Activated CD4-positive, CD25-positive, alpha-beta regulatory T cell treated with anti-CD3 and anti-CD28 coated beads, Interleukin-2, amount 50 U/mL, for 24 hours (primary cell): Measurements from ENCODE around the gene SAE1.

Experiments
- ATAC-seq, 2 donors: fragments of 150-1000 bp; cut with Tn5 transposase; one replicate each; pipeline ENCODE4 v1.10.0; 2021; ENCODE audit warnings: mild to moderate bottlenecking in 1 of 2, moderate library complexity in 1 of 2

Gene SAE1

DNA sequence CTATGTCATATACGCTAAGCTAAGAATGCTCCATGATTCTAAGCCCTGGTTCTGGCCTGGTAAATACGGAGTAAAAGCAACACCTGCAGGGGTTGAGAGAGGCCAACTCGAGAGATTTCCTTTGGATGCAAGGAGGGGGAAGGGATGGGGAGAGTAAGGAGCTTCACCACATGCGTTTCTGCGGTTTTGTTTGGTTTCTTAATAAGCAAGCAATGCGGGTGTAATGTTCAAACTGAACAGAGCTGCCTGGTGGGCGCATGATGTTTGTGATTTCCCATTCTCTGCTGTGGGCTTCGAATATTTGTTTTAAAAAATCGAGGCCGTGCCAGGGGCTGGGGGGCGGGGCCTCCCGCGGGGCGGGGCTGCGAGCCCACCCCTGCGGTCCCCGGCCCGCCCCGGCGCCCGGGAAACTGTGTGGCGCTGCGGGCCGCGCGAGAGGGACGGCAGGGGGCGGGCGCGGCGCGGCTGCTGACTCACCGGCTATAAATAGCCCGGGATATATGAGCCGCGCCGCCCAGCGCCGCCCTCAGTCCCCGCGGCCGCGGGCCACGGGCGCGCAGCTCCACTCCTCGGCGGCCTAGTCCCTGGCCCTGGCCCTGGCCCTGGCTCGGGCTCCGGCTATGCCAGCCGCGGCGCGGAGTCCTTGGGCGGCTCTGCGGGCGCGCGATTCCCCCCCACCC, 95.3 kb downstream of the SAE1 start:
- ATAC-seq: peak; percentile 72 to 74

DNA sequence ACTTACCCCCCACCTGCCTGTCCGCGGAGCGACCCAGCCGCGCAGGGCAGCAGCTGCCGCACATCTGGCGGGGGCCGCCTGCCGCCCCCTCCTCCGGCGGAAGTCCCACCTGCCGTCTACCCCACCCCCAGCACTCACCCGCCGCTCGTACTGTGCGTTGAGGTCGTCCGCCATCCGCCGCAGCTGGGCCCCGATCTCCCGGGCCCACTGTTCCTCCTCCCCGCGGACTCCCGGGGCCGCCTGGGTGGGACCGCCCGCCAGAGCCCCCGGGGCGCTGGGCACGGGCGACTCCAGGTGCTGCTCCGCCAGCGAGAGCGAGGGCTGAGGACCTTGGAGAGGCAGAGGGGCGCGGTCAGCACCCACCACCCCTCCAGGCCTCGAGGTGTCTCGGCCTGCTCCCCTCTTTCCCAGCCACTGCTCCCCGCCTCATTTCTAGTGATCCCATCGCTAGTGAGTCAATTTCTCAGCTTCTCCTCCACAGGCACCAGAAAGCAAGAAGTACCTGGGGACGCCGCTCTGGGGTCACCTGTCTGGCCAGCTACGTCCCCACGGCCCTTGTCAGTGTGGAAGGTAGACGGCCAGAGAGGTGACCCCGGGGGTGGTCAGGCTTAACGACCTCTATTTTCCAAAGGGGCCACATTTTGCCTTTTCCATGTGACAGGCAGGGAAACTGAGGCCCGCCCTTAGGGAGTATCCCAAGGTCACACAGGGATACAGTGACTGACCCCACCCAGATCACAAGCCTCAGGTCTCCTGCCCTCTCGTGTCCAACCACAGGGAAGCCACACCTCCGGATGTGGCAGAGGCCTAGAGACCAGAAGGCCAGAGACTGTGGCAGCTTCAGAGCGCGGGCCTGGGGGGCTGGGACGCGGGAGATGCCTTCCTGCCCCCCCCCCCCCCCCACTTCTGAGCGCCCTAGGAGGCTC, 96.1 kb downstream of the SAE1 start:
- no peak for ATAC-seq

DNA sequence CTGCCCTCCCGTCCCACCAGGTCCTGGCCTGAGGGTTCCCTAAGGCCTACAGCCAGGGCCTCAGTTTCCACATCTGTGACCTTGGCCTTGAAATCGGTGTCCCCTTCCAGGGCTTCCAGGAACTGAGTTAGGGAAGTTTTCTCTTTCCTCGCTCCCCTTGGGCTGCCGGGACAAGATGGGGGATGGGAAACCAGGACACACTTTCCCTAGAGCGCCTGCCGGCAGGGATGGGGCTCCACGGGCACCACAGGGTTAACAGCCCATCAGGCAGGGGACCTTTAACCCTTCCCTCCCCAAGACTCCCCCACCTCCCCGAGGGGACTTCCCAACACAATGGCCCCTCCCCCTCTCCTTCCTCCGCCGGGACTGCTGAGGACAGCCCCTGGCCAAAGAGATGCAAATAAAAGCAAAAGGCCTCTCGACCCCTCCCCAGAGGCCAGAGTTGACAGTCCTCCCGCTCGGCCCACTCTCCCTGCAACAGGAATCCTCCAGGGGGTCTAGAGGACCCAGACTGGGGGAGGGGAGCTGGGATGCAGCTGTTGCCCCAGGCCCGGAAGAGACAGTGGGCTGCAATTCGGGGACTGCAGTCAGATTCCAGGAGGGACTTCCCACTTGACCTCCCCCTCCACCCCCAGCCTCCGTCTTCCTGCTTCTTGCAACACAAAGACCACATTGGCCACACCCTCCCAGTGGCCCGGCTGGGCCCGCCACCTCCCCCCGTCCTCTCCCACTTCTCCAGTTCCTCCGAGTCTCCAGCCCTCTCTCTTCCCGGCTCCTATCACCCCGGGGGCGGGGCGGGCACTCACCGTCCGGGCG, 96.9 kb downstream of the SAE1 start:
- no peak for ATAC-seq

DNA sequence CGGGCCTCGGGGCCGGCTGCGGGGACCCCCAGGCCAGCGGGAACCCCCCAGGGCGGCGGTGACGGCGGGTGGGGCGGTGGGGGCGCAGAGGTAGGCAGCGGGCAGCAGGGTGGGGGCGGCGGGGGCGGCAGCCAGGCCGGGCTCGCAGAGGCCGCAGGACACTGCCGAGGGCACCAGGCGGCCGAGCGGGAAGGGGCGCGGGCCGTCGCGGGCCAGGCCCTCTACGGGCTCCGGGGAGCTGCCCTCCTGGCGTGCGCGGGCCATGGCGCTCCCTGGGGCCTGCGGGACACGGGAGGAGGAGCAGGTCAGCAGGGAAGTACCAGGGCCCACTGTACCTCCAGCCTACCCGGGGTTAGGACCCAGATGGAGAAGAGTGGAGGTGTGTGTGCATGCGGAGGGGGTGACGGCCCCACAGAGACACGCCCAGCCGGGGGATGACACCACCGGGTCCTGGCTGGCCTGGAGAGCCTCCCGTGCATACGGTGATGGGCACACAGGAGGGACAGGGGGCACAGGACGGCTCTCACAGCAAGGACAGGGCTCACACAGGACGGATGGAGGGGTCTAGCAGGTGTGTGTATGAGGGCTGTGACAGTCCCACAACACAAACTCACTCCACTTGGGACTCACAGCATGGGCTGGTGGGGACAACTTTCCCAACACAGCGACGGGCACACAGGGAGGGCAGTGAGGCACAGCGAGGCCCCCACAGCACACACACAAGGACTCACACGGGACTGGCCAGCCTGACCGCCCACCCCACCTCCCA, 97.7 kb downstream of the SAE1 start:
- no peak for ATAC-seq

DNA sequence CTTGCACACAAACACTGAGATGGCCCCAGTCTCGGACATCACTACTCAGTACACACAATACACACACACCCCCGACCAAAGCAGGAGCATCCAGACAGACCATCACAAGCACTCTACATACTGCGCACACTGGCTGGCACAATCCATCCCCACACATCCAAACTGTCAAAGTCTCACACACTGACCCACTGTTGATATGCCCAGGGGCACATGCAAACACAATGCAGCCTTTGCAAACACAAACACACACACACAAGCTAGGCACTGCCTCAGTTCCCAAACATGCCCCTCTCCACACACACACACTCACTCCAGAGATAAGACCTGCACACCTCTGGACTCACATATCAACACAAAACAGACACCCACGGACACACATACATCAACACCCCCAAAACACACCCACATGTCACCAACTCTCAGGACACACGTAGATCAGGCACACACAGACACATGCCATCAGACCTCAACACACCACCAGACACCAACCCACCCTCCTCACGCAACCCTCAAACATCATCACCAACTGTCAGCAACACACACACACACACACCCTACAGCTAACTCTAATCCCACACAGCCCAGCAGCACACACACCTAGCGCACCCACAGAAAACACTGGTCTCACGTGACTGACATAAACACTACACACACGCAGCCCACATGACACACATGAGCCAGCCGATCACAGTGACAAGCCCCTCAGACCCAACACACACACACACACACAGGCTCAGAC, 98.5 kb downstream of the SAE1 start:
- no peak for ATAC-seq

DNA sequence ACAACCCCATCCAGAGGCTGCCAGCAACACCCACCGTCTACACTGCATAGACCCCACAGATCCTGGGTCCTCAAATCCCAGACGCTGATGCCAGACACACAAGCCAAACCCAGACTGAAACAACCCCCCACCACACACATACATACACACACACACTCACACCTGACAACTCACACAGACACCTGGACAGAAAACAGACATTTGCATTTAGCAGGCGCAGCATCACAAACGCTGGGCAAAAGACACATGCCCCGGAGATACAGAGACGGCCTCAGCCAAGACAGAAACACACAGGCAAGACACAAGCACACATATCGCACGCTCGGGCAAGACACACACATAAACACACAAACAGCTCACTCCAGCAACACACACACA, 99.0 kb downstream of the SAE1 start:
- no peak for ATAC-seq

DNA sequence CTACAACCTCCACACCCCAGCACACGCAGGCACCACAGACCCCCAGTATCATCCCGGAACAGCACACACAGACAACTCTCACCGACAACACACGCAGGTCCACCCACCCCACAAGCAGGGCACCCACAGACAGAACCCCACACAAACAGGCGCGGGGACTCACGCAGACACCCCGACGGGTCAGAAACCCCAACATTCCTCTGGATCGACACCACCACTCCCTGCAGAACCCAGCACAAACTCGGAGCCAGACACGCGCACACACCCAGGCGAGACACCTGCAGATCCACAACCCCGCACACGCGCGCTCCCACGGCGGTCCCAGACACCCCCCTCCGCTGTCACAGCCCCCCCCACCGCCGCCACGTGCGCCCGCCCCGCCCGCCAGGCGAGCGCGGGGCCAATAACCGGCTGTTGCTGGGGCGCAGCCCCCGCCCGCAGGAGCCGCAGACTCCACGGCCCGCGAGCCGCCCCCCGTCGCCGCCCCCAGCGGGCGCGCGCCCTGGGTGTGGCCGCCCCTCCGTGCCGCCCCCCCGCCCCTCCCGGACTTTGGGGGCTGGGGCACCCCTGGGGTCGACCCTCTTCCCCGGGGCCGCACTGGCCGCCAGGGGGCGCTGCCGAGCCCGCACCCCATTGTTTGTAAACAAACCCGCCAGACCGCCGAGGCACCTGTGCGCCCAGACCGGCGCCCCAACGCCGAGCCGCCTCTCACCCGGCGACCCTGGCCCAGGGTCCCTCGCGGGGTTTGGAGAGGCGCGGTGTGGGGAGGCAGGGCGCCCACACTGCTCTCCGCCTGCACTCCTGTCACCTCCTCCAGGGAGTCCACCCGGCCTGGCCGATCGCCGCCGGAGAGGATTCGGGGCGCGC, 99.7 kb downstream of the SAE1 start:
- ATAC-seq: peak; percentile 8 to 22

DNA sequence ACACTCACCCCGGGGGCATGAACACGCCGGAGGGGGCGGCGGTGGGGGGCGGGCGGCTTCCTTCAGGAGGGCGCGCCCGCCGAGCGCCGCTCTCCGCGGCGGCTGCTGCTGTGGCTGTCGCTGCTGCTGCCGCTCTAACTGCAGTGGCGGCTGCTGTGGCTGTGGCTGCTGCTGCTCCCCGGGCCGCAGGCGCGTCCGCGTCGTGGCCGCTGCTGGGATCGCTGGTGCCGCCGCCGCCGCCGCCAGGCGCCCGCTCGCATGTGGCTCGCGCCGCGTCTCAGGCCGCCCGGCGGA, 100.2 kb downstream of the SAE1 start, which contains the start of gene BBC3:
BBC3 (minus strand) TSS at position 279 of the 294 bp plus-strand sequence. CDS start 2,768 bp downstream, outside the sequence.
- no peak for ATAC-seq

DNA sequence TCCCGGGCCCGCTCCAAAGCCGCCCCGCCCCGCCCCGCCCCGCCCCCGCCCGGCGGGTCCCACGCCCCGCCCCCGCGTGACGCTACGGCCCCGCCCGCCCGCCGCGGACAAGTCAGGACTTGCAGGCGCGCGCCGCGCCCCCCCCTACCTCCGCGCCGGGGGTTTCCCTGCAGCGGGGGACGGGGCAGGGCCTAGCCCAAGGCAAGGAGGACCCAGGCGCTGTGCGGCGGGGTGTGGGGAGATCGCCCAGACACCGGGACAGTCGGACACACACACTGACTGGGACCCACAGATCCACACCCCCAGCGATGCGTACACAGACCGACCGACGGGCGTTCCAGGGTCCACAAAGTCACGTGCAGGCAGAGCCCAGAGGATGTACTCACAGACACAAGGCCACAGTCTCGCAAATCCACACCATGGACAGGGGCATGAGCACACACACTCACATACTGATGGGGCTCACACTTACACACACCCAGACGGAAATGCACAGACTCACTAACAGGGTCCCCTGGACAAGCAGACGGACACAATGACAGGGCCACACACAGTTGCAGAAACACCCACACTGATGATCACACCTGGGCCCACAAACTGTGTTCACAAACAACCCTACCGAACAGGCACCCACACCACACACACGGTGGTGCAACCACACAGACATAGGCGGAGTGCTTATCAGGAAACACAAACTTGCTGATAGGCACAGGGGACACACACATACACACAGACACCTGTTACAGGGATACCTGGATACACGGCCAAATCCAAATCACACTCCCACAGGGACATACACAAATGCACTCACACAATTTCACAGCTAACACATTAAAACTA, 100.8 kb downstream of the SAE1 start:
- peak; percentile 70 to 72 for ATAC-seq

DNA sequence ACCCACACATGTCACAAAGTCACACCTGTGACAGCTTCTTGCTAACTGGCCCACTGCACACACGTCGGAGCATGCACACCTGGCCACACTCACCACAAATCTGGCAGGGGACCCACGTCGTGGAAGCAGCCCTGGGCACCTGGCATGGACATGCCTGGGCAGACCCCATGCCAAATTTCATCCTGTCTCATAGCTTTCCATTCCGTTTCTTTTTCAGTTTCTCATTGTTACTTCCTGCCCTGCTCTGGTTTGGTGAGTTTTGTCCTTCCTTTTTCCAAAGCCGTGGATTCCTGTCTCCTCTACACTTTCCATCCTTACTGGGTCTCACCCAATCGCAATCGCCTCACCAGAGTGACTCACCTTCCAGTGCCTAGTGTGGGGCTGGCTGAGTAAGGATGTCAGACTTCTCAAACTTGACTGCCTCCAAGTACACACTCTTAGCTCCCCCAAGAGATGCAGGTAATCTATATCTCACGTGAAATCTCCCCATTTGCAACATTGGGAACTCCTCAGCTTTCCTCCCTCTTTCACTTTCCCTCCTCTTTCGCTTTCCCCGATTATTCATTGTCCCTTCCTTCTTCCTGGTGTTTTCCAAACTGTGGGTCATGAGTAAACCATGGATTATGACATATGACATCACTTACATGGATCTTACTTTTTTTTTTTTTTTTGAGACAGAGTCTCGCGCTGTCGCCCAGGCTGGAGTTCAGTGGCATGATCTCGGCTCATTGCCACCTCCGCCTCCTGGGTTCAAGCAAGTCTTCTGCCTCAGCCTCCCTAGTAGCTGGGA, 102.0 kb downstream of the SAE1 start:
- ATAC-seq: no peak

DNA sequence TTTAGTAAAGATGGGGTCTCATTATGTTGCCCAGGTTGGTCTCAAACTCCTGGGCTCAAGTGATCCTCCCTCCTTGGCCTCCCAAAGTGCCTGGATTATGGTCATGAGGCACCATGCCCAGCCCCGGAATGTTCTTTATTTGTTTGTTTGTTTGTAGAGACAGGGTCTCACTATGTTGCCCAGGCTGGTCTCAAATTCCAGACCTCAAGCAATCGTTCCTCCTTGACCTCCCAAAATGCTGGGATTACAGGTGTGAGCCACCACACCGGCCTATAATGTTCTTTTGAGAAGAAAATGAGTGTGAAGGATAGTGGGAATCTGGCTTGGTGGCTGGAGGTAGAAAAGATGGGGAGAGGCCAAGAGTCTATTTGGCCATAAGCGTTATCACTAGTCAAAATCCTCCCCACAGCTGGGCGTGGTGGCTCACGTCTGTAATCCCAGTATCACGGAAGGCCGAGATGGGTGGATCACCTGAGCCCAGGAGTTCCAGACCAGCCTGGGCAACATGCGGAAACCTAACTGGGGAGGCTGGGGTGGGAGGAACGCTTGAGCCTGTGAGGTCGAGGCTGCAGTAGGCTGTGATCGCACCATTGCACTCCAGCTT, 105.5 kb downstream of the SAE1 start:
- ATAC-seq: no peak

DNA sequence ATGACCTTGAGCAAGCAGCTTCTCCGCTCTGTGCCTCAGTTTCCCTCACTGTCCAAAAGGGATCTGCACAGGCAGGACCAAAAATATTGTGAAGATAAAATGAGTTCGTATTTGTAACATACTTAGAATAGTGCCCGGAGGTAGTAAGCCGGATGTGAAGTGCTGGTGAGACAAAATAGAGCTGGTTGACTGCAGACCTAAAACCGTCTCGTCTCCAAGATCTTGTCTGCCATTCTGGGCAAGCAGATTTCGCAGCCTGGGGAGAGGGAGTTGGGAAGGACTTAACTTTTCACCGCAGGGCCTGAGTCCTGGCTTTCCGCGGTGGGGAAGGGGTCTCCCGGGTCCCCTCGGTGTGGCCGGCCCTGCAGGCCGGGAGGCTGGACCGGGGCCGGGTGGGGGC, 108.5 kb downstream of the SAE1 start:
- no peak for ATAC-seq

DNA sequence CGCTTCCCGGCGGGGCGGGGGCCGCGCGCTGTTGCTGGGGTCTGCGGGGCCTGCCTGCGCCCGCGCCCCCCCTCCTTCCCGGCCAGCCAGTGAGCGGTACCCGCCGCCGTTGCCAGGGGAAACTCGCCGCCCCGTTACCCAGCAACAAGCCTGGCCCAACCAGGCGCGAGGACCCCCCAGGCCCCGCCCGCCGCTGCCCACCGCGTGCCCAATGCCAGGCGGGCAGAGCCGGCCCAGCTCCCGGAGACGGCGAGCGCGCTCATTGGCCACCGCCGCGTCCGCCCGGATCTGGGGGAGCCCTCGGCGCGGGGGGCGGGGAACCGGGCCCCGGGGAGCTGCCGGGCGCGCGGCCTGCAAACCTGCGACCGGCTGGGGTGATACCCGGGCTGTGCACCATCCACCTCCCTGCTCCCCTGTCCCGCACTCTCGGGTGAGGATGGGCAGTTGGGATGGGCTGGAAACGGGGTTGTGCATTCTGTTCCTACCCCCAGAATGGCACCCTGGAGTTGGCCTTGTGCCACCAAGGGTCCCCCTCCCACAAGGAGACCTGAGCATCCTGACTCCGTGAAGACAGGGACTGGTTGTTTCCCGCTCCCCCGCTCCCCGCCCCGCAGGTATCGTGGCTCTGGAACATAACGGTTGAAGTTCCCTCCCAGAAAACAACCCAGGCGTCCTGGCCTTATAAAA, 109.1 kb downstream of the SAE1 start:
- peak; percentile 2 to 4 for ATAC-seq

DNA sequence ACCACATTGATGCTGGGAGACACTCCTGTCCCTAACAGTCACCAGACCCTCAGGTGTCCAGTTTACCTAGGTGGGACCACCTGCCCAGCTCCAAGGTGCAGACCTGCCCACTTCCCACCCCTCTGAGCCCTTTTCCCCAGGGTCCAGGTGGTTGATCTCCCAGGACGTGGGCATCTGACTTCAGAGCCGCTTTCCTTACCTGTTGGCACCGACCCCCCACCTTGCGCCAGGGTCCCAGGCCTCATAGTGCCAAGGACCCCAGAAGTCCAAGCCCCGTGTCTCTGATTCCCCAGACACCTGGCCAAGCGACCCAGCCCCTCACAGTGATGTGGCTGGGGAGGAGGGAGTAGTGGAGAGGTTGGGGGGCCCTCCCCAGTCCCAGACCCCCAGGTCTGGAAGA, 109.9 kb downstream of the SAE1 start:
- ATAC-seq: no peak

DNA sequence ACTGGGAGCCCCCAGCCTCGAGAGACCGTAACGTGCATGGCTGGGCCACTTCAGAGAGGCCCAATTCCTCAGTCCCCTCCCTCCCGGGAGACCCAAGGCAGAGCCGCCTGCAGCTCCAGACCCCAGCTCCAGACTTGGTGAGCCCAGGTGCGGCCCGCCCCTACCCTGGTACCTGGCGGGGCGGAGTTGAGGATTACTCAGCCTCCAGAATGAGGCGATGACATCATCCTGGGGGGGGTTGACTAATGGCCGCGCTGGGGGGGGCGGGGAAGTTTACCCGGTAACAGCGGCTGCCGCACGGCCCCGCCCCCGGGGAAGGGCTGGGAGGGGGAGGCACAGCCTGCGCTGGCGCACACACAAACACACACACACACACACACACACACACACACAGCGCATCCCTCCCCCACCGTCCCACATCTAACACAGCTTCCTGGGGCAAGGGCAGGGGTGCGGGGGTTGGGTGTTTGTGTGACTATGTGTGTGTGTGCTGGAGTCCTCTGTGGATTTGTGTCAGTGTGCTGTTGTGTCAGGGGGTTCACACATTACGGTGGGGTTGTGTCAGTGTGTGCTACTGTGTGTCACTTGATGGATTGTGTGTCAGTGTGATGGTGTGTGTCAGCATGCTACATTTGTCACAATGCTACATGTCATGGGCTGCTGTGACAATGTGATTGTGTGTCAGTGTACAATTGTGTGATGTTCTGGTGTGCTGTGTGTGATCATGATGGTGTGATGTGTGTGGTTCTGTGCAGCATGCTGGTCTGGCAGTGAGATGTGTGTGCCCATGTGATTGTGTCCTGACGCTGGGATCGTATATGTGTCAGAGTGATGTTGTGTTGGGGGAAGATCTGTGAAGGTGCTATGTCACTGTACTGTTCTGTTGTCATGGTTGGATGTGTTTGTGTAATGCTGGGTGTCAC, 110.6 kb downstream of the SAE1 start:
- ATAC-seq: peak; percentile 46 to 58

DNA sequence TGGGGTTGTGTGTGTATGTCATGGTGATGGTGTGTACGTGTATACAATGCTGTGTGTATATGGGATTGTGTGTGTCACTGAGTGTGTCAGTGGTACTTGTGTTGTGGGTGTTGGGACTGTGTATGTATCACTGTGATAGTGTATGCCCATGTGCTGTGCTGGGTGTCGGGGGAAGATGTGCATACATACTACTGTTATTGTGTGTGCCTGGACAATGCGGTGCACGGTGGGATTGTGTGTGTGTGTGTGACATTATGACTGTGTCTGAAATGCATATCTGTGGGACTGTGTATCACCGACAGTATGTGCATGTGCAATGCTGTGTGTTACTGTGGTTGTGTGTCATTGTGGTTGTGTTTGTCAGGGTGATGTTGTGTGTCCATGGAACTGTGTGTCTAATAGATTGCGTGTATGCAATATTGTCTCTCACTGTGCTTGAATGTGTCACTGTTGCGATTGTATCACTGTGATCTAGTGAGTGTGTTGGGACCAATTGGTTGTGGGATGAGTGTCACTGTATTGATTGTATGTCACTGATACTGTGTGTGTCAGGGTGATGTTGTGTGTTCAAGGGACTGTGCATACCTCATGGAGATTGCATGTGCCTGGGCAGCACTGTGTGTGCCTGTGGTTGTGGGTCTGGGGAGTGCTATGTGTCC, 111.4 kb downstream of the SAE1 start:
- ATAC-seq: no peak
